Glutamatergic neuron (in vitro differentiated cells): ENCODE data around the gene PCNX3. TPM values are rescaled to one million over a fixed set of nuclear protein-coding genes. Genes with fewer than 3 reads are reported as not detected.

Source experiments
- DNase-seq: peaks from one replicate; pipeline ENCODE4 v3.0.0; 2022
- H3K27ac Mint-ChIP-seq: one replicate; pipeline ENCODE4 v1.8.0; 2020; ENCODE audit warnings: mild to moderate bottlenecking, mixed read lengths, inconsistent platforms; ENCODE audit not compliant: unreplicated experiment
- H3K27me3 Mint-ChIP-seq: one replicate; pipeline ENCODE4 v1.8.0; 2020; ENCODE audit warnings: mild to moderate bottlenecking, moderate library complexity, mixed read lengths, inconsistent platforms; ENCODE audit not compliant: unreplicated experiment
- H3K36me3 Mint-ChIP-seq: one replicate; pipeline ENCODE4 v1.8.0; 2020; ENCODE audit warnings: mild to moderate bottlenecking, mixed read lengths, inconsistent platforms; ENCODE audit not compliant: unreplicated experiment
- H3K4me1 Mint-ChIP-seq: one replicate; pipeline ENCODE4 v1.8.0; 2020; ENCODE audit warnings: mild to moderate bottlenecking, low read depth, mixed read lengths, inconsistent platforms; ENCODE audit not compliant: unreplicated experiment
- H3K4me3 Mint-ChIP-seq: one replicate; pipeline ENCODE4 v1.8.0; 2020; ENCODE audit warnings: mild to moderate bottlenecking, mixed read lengths, inconsistent platforms; ENCODE audit not compliant: unreplicated experiment
- H3K9me3 Mint-ChIP-seq: one replicate; pipeline ENCODE4 v1.8.0; 2020; ENCODE audit warnings: mild to moderate bottlenecking, moderate library complexity, mixed read lengths, inconsistent platforms; ENCODE audit not compliant: unreplicated experiment
- total RNA-seq: library from RNA; stranded (reverse); fragmentation: NEBNext Ultra II Directional; extraction: Animal tissue kit (Norgen Biotek cat#: 25700); gene quantifications from one replicate; pipeline ENCODE4 v1.2.1, GENCODE V29; 2021; ENCODE audit not compliant: unreplicated experiment
- TF ChIP-seq, protein P1 (sequence below): fragments of 200-600 bp; sonication (generic); IDR thresholded peaks from one replicate; pipeline ENCODE4 v1.5.0; 2021; ENCODE audit not compliant: partially characterized antibody, unreplicated experiment

The PCNX3 gene
- total RNA-seq, 1 donor from 2014 or later = 43.3 TPM

DNA sequence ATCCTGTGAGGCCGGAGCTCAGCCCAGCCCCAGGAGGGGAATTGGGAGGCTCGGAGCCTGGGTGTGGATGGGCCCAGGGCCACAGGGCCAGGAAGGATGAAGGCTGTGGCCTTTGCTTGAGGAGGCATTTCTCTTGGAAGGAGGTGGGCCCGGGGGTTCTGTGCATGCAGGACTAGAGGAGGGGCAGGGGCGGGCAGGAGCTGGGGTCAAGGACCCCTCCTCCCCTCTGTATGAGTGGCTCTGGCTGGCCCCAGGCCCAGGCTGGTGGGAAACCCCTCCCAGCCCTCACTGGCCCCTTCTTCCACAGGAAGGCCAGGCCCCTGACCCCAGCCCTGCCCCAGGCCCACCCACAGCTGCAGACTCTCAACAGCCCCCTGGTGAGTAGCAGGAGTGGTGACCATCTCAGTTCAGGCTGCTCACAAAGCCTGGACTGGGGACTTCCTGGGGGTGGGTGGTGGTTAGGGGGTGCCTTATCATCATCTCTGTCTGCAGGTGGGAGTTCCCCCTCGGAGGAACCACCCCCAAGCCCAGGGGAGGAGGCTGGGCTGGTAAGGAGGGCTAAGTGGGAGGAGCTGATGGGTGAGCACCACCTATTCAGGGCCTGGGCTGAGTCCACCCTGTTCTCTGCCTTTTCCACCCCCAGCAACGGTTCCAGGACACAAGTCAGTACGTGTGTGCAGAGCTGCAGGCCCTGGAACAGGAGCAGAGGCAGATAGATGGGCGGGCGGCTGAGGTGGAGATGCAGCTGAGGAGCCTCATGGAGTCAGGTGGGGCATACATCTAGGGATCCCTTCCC is 25.9 kb upstream of the PCNX3 start:
- H3K27ac Mint-ChIP-seq = no peak overlapping the region
- no peak overlapping the region for H3K4me3 Mint-ChIP-seq
- peaks cover 16% of the 10 kb centered on the region for H3K4me1 Mint-ChIP-seq
- no peaks in the 10 kb centered on the region for H3K36me3 Mint-ChIP-seq
- H3K27me3 Mint-ChIP-seq = peaks cover 14% of the 10 kb centered on the region
- TF ChIP-seq, protein P1, sequence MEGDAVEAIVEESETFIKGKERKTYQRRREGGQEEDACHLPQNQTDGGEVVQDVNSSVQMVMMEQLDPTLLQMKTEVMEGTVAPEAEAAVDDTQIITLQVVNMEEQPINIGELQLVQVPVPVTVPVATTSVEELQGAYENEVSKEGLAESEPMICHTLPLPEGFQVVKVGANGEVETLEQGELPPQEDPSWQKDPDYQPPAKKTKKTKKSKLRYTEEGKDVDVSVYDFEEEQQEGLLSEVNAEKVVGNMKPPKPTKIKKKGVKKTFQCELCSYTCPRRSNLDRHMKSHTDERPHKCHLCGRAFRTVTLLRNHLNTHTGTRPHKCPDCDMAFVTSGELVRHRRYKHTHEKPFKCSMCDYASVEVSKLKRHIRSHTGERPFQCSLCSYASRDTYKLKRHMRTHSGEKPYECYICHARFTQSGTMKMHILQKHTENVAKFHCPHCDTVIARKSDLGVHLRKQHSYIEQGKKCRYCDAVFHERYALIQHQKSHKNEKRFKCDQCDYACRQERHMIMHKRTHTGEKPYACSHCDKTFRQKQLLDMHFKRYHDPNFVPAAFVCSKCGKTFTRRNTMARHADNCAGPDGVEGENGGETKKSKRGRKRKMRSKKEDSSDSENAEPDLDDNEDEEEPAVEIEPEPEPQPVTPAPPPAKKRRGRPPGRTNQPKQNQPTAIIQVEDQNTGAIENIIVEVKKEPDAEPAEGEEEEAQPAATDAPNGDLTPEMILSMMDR = no peak
- peaks cover 8% of the 10 kb centered on the region for H3K9me3 Mint-ChIP-seq
- no peak for DNase-seq

DNA sequence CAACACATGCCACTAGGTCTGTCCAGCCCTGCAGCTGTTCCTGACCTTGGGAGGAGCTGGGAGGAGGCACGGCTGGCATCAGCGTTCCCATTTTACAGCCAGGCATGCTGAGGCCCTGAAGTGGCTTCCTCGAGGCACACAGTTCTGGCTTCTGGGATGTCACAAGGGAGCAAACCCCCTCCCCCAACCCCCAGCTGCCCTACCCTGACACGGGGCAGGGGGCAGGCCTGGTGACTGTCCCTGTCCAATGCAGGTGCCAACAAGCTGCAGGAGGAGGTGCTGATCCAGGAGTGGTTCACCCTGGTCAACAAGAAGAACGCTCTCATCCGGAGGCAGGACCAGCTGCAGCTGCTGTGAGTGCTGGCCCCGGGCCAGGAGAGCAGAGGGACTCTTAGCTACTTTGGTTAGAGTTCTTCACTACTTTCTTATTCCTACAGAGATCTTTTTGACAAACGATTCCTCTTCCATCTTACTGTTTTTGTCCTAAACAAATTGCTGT is 25.3 kb upstream of the PCNX3 start:
- TF ChIP-seq, protein P1 = no peak
- peaks cover 14% of the 10 kb centered on the region for H3K27me3 Mint-ChIP-seq
- H3K9me3 Mint-ChIP-seq = peaks cover 9% of the 10 kb centered on the region
- H3K27ac Mint-ChIP-seq = no peak overlapping the region
- peaks cover 18% of the 10 kb centered on the region for H3K4me1 Mint-ChIP-seq
- no peak for DNase-seq
- peak overlapping the region; percentile 49 for H3K4me3 Mint-ChIP-seq
- no peaks in the 10 kb centered on the region for H3K36me3 Mint-ChIP-seq

DNA sequence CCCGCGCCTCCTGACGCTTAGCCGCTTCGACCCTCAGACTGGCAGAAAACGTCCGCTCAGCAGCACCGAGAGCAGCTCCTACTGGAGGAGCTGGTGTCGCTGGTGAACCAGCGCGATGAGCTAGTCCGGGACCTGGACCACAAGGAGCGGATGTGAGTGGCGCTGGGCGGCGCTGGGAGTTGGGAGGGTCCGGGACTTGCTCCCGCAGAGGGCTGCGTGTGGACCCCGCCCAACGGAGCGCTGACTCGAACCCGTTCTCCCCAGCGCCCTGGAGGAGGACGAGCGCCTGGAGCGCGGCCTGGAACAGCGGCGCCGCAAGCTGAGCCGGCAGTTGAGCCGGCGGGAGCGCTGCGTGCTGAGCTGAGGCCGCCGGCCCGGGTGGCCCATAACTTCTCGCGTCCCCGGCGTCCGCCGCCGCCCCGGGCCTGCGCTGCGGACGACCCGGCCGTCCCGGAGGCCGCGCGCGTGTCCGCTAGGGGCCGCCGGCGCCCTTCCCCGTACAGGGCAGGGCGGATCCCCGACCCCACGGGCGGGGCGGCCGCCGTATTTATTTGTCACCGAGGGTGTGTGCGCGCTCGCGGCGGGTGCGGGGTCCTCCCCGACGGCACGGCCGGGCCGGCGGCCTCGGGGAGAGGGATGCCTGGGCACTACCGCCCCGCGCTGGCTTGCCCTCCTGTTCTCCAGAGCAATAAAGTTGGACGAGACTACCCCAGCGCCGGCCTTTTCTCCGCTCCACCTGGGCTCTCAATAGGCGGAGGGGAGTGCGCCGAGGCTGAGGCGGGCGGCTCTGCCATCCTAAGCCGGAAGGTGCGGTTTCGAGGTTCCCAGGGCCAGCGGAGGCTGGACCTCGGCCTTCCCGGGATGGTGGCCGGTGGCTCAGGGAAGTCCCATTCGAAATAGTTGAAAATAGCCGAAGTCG is 23.4 kb upstream of the PCNX3 start:
- H3K27me3 Mint-ChIP-seq = peaks cover 10% of the 10 kb centered on the region
- TF ChIP-seq, protein P1 = no peak
- peak; percentile 65 for DNase-seq
- H3K9me3 Mint-ChIP-seq = peaks cover 6% of the 10 kb centered on the region
- no peaks in the 10 kb centered on the region for H3K36me3 Mint-ChIP-seq
- peaks cover 12% of the 10 kb centered on the region for H3K4me1 Mint-ChIP-seq
- peak overlapping the region; percentile 46 for H3K4me3 Mint-ChIP-seq
- no peak overlapping the region for H3K27ac Mint-ChIP-seq

DNA sequence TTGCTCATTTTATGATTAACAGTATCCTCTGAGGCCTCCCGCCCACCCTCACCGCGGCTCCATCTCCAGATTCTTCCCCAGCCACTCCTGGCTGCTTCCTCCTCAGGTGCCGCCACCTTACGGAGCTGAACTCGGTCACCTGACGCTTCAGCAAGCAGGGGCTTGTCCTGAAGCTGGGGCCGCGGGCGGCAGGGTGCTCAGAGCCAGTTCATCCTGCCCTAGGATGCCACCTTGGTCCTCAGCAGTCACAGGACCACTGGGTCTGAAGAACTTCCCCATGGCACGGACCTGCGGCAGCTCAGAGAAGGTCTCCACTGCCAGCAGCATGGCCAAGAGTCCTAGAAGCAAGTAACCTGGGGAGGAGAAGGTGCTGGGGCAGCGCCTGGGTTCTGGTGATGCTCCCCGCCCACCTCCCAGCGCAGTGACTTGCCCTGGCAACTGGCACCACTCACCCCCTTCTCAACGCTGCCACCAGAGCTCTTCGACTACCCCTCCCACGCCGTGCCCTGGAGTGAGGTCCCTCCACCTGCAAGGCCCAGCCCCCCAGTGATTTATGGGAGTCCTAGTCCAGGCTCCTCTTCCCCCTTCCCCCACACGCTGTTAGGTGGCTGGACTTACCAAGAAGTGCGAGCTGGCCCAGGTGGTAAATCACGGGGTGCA is 22.6 kb upstream of the PCNX3 start:
- peaks cover 6% of the 10 kb centered on the region for H3K9me3 Mint-ChIP-seq
- TF ChIP-seq, protein P1 = no peak
- no peak overlapping the region for H3K27ac Mint-ChIP-seq
- no peaks in the 10 kb centered on the region for H3K36me3 Mint-ChIP-seq
- DNase-seq = no peak
- H3K4me3 Mint-ChIP-seq = no peak overlapping the region
- peaks cover 10% of the 10 kb centered on the region for H3K27me3 Mint-ChIP-seq
- peaks cover 11% of the 10 kb centered on the region for H3K4me1 Mint-ChIP-seq
